GM12873 (cell line): ENCODE results near the gene ACAP3.

Experiments used
- CTCF ChIP-seq: IDR thresholded peaks from 2 replicates; pipeline ENCODE4 v1.5.1; 2012; ENCODE audit warnings: low read depth, mild to moderate bottlenecking, moderate library complexity, low read length, control low read depth; ENCODE audit not compliant: insufficient read depth; ENCODE audit errors: missing control alignments

ACAP3 gene

GRCh38 chr1:1335792-1336248, 28.1 kb upstream of the ACAP3 start:
- no peak for TF ChIP-seq CTCF

GRCh38 chr1:1335283-1335682, 27.6 kb upstream of the ACAP3 start:
- TF ChIP-seq CTCF: no peak

- TF ChIP-seq CTCF: no peak
Measured at GRCh38 chr1:1334835-1335234, 27.1 kb upstream of the ACAP3 start.

GRCh38 chr1:1333551-1334241, 26.0 kb upstream of the ACAP3 start:
- TF ChIP-seq CTCF: no peak

GRCh38 chr1:1332774-1333480, 25.2 kb upstream of the ACAP3 start:
- TF ChIP-seq CTCF: no peak

GRCh38 chr1:1332031-1332755, 24.5 kb upstream of the ACAP3 start:
- TF ChIP-seq CTCF: no peak

GRCh38 chr1:1331068-1331965, 23.6 kb upstream of the ACAP3 start, which contains the start of gene TAS1R3:
Gene TAS1R3, plus strand, starts transcription at chr1:1331280. Its CDS starts 66 bp downstream, at chr1:1331346.
- no peak for TF ChIP-seq CTCF
